Astrocyte (in vitro differentiated cells and primary cell): Measurements from ENCODE around the gene PNPLA1. TPM values are rescaled to one million over a fixed set of nuclear protein-coding genes. Genes with fewer than 3 reads are reported as not detected.

Source experiments
- DNase-seq: peaks from one replicate; pipeline ENCODE4 v3.0.0-alpha.2; 2010; ENCODE audit warnings: low read depth
- FAIRE-seq: peaks from 2 replicates; lab custom pipeline; 2011; peaks lifted over from hg19 to GRCh38; lab: Jason Lieb, UNC
- H2AFZ ChIP-seq: 2 replicates; pipeline ENCODE4 v1.6.0; 2012; ENCODE audit warnings: low read depth, low read length, inconsistent platforms
- H3K27ac ChIP-seq: 2 replicates; pipeline ENCODE4 v1.5.1; 2011; ENCODE audit warnings: low read depth, low read length, inconsistent platforms
- H3K27me3 ChIP-seq: 2 replicates; pipeline ENCODE4 v1.6.0; 2011; ENCODE audit warnings: low read length, inconsistent platforms; ENCODE audit not compliant: insufficient read depth
- H3K36me3 ChIP-seq: 2 replicates; pipeline ENCODE4 v1.5.1; 2011; ENCODE audit warnings: low read length, inconsistent platforms; ENCODE audit not compliant: insufficient read depth
- H3K4me1 ChIP-seq: 2 replicates; pipeline ENCODE4 v1.5.1; 2011; ENCODE audit warnings: low read length, inconsistent platforms; ENCODE audit not compliant: insufficient read depth
- H3K4me2 ChIP-seq: 2 replicates; pipeline ENCODE4 v1.6.0; 2012; ENCODE audit warnings: low read length, inconsistent platforms
- H3K4me3 ChIP-seq: 2 replicates; pipeline ENCODE4 v1.5.1; 2011; ENCODE audit warnings: low read depth, mild to moderate bottlenecking, low read length, inconsistent platforms; ENCODE audit not compliant: insufficient read depth
- H3K79me2 ChIP-seq: 2 replicates; pipeline ENCODE4 v1.6.0; 2012; ENCODE audit warnings: mild to moderate bottlenecking, low read length, inconsistent platforms; ENCODE audit not compliant: insufficient read depth
- H3K9ac ChIP-seq: 2 replicates; pipeline ENCODE4 v1.6.0; 2012; ENCODE audit warnings: mild to moderate bottlenecking, low read length, inconsistent platforms
- H3K9me3 ChIP-seq: 2 replicates; pipeline ENCODE4 v1.5.1; 2012; ENCODE audit warnings: low read depth, mild to moderate bottlenecking, low read length, inconsistent platforms; ENCODE audit not compliant: insufficient read depth
- H4K20me1 ChIP-seq: 2 replicates; pipeline ENCODE4 v1.6.0; 2012; ENCODE audit warnings: low read length, inconsistent platforms; ENCODE audit not compliant: insufficient read depth
- H3K27ac Mint-ChIP-seq: one replicate; pipeline ENCODE4 v1.8.0; 2021; ENCODE audit warnings: mild to moderate bottlenecking, mixed read lengths; ENCODE audit not compliant: unreplicated experiment
- H3K27me3 Mint-ChIP-seq: one replicate; pipeline ENCODE4 v1.8.0; 2021; ENCODE audit warnings: low read depth, mixed read lengths; ENCODE audit not compliant: unreplicated experiment
- H3K36me3 Mint-ChIP-seq: one replicate; pipeline ENCODE4 v1.8.0; 2021; ENCODE audit warnings: low read depth, mixed read lengths; ENCODE audit not compliant: unreplicated experiment
- H3K4me1 Mint-ChIP-seq: one replicate; pipeline ENCODE4 v1.8.0; 2021; ENCODE audit warnings: low read depth, mixed read lengths; ENCODE audit not compliant: unreplicated experiment
- H3K4me3 Mint-ChIP-seq: one replicate; pipeline ENCODE4 v1.8.0; 2021; ENCODE audit warnings: mild to moderate bottlenecking, moderate library complexity, mixed read lengths; ENCODE audit not compliant: unreplicated experiment
- H3K9me3 Mint-ChIP-seq: one replicate; pipeline ENCODE4 v1.8.0; 2021; ENCODE audit warnings: mild to moderate bottlenecking, mixed read lengths; ENCODE audit not compliant: unreplicated experiment
- CTCF ChIP-seq: IDR thresholded peaks from 2 replicates; pipeline ENCODE4 v1.5.1; 2011; ENCODE audit warnings: low read depth, mild to moderate bottlenecking, inconsistent platforms, low read length, moderate library complexity; ENCODE audit not compliant: insufficient read depth
- EZH2 ChIP-seq: IDR thresholded peaks from 2 replicates; pipeline ENCODE4 v1.6.1; 2012; ENCODE audit warnings: mild to moderate bottlenecking, low read length, inconsistent platforms; ENCODE audit not compliant: insufficient read depth
- total RNA-seq: library from RNA; stranded (reverse); gene quantifications from 2 replicates; pipeline ENCODE4 v1.2.1, GENCODE V29; 2021

PNPLA1 gene
- total RNA-seq, 1 donor from 2014 or later: not detected

DNA sequence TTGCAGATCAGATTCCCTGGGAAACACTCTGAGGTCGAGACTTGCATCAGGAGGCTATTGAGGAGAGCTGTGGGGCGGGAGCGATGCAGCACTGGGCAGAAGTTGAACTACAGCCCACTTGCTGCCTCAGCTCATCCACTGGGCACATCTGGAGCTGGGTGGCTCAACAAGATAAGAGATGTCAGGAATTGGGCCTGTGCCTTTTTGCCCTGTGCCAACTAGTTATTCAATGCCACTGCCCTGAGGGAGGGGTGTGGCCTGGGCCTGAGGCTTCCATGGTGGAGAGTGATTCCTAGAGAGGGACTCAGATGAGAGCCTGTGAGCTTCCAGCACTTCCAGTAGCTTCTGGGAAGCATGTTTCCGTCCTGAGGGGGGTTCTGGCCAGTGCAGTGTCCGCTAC is 40.6 kb upstream of the PNPLA1 start:
- no peaks in the 10 kb centered on the region for H3K27me3 ChIP-seq
- H3K4me1 ChIP-seq: no peaks in the 10 kb centered on the region
- no peak for DNase-seq
- no peaks in the 10 kb centered on the region for H3K79me2 ChIP-seq
- Mint-ChIP-seq H3K27me3 (no peaks in the 10 kb centered on the region), H3K9me3 (no peaks in the 10 kb centered on the region), H3K4me3 (no peak overlapping the region), H3K4me1 (peaks cover 7% of the 10 kb centered on the region), H3K36me3 (peaks cover 25% of the 10 kb centered on the region), H3K27ac (no peak overlapping the region)
- no peak overlapping the region for H3K9ac ChIP-seq
- H3K9me3 ChIP-seq: no peaks in the 10 kb centered on the region
- H4K20me1 ChIP-seq: peaks cover 20% of the 10 kb centered on the region
- H3K36me3 ChIP-seq: peaks cover 29% of the 10 kb centered on the region
- FAIRE-seq: no peak
- TF ChIP-seq CTCF (no peak), EZH2 (no peak)
- no peak overlapping the region for H3K4me2 ChIP-seq
- H3K27ac ChIP-seq: no peak overlapping the region
- H2AFZ ChIP-seq: no peak overlapping the region
- H3K4me3 ChIP-seq: no peak overlapping the region

- peaks cover 5% of the 10 kb centered on the region for H3K4me1 Mint-ChIP-seq
- no peak overlapping the region for H3K27ac ChIP-seq
- H3K27ac Mint-ChIP-seq: no peak overlapping the region
- peaks cover 3% of the 10 kb centered on the region for H3K9me3 Mint-ChIP-seq
- no peaks in the 10 kb centered on the region for H3K27me3 ChIP-seq
- H3K4me1 ChIP-seq: no peaks in the 10 kb centered on the region
- no peak overlapping the region for H3K4me2 ChIP-seq
- H2AFZ ChIP-seq: no peak overlapping the region
- FAIRE-seq (no peak), DNase-seq (no peak)
- no peak overlapping the region for H3K9ac ChIP-seq
- no peak overlapping the region for H3K4me3 Mint-ChIP-seq
- H3K9me3 ChIP-seq: no peaks in the 10 kb centered on the region
- no peak overlapping the region for H3K4me3 ChIP-seq
- peaks cover 10% of the 10 kb centered on the region for H4K20me1 ChIP-seq
- H3K27me3 Mint-ChIP-seq: no peaks in the 10 kb centered on the region
- no peaks in the 10 kb centered on the region for H3K79me2 ChIP-seq
- TF ChIP-seq EZH2 (no peak), CTCF (no peak)
- peaks cover 26% of the 10 kb centered on the region for H3K36me3 Mint-ChIP-seq
- peaks cover 23% of the 10 kb centered on the region for H3K36me3 ChIP-seq
Measured at GRCh38 chr6:36230371-36230770, 39.5 kb upstream of the PNPLA1 start.

GRCh38 chr6:36232172-36232571 is 37.7 kb upstream of the PNPLA1 start:
- no peaks in the 10 kb centered on the region for H3K79me2 ChIP-seq
- H3K4me3 ChIP-seq: no peak overlapping the region
- no peaks in the 10 kb centered on the region for H3K9me3 ChIP-seq
- H3K27ac ChIP-seq: no peak overlapping the region
- H3K4me3 Mint-ChIP-seq: no peak overlapping the region
- H4K20me1 ChIP-seq: peaks cover 10% of the 10 kb centered on the region
- peaks cover 5% of the 10 kb centered on the region for H3K4me1 Mint-ChIP-seq
- no peak for DNase-seq
- no peak overlapping the region for H3K9ac ChIP-seq
- TF ChIP-seq EZH2 (no peak), CTCF (no peak)
- no peaks in the 10 kb centered on the region for H3K27me3 ChIP-seq
- H3K9me3 Mint-ChIP-seq: peaks cover 4% of the 10 kb centered on the region
- no peak for FAIRE-seq
- H3K36me3 Mint-ChIP-seq: peaks cover 23% of the 10 kb centered on the region
- no peak overlapping the region for H3K27ac Mint-ChIP-seq
- no peaks in the 10 kb centered on the region for H3K27me3 Mint-ChIP-seq
- H3K4me2 ChIP-seq: no peak overlapping the region
- peaks cover 12% of the 10 kb centered on the region for H3K36me3 ChIP-seq
- no peak overlapping the region for H2AFZ ChIP-seq
- no peaks in the 10 kb centered on the region for H3K4me1 ChIP-seq
